ENCODE measurements around the gene SESN3.
"Not testable (repeated sequence)": the region's sequence is repeated elsewhere in the genome, so short reads cannot be mapped to it uniquely, and the experiment has no call there.

SESN3 gene

GRCh38 chr11:95251896-95252295 is 20.9 kb upstream of the SESN3 start:
- DNase-seq (ENCODE audit: low read depth), result not testable (repeated sequence)

GRCh38 chr11:95248666-95249467 is 17.9 kb upstream of the SESN3 start:
- no peak for DNase-seq (ENCODE audit: low read depth)

- DNase-seq (ENCODE audit: low read depth), result no peak
These were observed 16.9 kb upstream of the SESN3 start for GRCh38 chr11:95247883-95248282.

- no peak for DNase-seq (ENCODE audit: low read depth)
These were observed 16.2 kb upstream of the SESN3 start for GRCh38 chr11:95247127-95247684.

GRCh38 chr11:95245581-95245980 is 14.6 kb upstream of the SESN3 start:
- no peak for DNase-seq (ENCODE audit: low read depth)

- no peak for DNase-seq (ENCODE audit: low read depth)
These were observed 14.0 kb upstream of the SESN3 start for GRCh38 chr11:95245038-95245437.

- no peak for DNase-seq (ENCODE audit: low read depth)
These were observed 12.7 kb upstream of the SESN3 start for GRCh38 chr11:95243673-95244072.

GRCh38 chr11:95242845-95243605 is 12.0 kb upstream of the SESN3 start:
- DNase-seq (ENCODE audit: low read depth), result no peak

- DNase-seq (ENCODE audit: low read depth), result no peak
These were observed 11.3 kb upstream of the SESN3 start for GRCh38 chr11:95242091-95242844.

GRCh38 chr11:95241681-95242081 is 10.7 kb upstream of the SESN3 start:
- no peak for DNase-seq (ENCODE audit: low read depth)

- DNase-seq (ENCODE audit: low read depth), result no peak
These were observed 9.1 kb upstream of the SESN3 start for GRCh38 chr11:95239871-95240649.

GRCh38 chr11:95232666-95233065 is 1.7 kb upstream of the SESN3 start:
- no peak for DNase-seq (ENCODE audit: low read depth)

GRCh38 chr11:95231881-95232605 is 1.0 kb upstream of the SESN3 start:
- peak; percentile 22 for DNase-seq (ENCODE audit: low read depth)

- DNase-seq (ENCODE audit: low read depth), result no peak
These were observed 234 bp downstream of the SESN3 start for GRCh38 chr11:95230810-95231126.

GRCh38 chr11:95229993-95230809 is 801 bp downstream of the SESN3 start:
- DNase-seq (ENCODE audit: low read depth), result peak; percentile 12

GRCh38 chr11:95229199-95229992 is 1.6 kb downstream of the SESN3 start:
- DNase-seq (ENCODE audit: low read depth), result no peak

- DNase-seq (ENCODE audit: low read depth), result no peak
These were observed 2.8 kb downstream of the SESN3 start for GRCh38 chr11:95228081-95228749.

GRCh38 chr11:95227060-95227459 is 3.9 kb downstream of the SESN3 start:
- DNase-seq (ENCODE audit: low read depth), result not testable (repeated sequence)

GRCh38 chr11:95222817-95223216 is 8.2 kb downstream of the SESN3 start:
- DNase-seq (ENCODE audit: low read depth), result no peak

All from stimulated activated CD8-positive, alpha-beta memory T cell treated with anti-CD3 and anti-CD28 coated beads, Interleukin-12 subunit alpha, Interleukin-12 subunit beta, amount 100 ng/mL, for 4 hours (primary cell).